AG09319 (cell line): ENCODE data around the gene ZNF804B.

ENCODE experiments used
- DNase-seq: peaks from one replicate; pipeline ENCODE4 v3.0.0-alpha.2; 2010; ENCODE audit warnings: low read depth; ENCODE audit errors: extremely low read depth
- TF ChIP-seq, protein P1 (sequence below): IDR thresholded peaks from 2 replicates; pipeline ENCODE4 v1.5.1; 2011; ENCODE audit warnings: low read depth, mild to moderate bottlenecking, inconsistent platforms, low read length, moderate library complexity

ZNF804B gene

DNA sequence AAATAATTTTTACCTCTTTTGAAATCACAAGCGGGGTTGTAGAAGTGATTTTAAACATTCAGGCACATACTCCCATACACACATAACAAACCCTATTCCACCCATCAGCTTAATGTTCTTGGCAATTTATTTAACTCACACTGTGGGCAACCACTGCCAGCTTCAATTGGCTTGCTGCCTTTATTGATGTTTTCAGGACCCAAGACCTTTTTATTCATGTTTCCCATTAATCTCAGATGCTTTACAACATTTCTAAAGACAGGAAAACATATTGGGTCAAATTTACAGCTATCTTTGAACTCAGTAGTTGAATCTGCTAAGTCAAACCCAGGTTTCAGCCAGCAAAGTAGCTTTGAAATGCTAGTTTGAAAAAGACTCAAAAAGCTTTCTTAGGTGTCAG is 109.0 kb downstream of the ZNF804B start:
- TF ChIP-seq, protein P1, sequence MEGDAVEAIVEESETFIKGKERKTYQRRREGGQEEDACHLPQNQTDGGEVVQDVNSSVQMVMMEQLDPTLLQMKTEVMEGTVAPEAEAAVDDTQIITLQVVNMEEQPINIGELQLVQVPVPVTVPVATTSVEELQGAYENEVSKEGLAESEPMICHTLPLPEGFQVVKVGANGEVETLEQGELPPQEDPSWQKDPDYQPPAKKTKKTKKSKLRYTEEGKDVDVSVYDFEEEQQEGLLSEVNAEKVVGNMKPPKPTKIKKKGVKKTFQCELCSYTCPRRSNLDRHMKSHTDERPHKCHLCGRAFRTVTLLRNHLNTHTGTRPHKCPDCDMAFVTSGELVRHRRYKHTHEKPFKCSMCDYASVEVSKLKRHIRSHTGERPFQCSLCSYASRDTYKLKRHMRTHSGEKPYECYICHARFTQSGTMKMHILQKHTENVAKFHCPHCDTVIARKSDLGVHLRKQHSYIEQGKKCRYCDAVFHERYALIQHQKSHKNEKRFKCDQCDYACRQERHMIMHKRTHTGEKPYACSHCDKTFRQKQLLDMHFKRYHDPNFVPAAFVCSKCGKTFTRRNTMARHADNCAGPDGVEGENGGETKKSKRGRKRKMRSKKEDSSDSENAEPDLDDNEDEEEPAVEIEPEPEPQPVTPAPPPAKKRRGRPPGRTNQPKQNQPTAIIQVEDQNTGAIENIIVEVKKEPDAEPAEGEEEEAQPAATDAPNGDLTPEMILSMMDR, result no peak
- DNase-seq, result no peak

DNA sequence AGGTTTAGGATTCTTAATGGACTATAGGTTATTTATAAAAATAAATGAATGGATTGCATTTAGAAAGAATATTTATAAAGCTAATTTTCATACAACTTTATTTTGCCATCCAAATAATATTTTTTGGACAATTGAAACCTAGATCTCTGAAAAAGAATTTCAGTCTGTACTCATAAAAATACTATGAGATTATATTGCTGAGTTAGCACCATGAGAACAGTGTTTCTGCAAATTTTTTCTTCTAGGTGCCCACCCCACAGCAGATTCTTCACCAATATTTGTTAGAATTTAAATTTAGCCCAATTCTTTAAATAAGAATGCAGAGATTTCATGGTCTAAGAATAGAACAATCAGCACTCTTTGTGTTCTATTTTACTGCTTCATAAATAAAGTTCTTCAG is 121.6 kb downstream of the ZNF804B start:
- DNase-seq, result no peak
- TF ChIP-seq, protein P1, result no peak

DNA sequence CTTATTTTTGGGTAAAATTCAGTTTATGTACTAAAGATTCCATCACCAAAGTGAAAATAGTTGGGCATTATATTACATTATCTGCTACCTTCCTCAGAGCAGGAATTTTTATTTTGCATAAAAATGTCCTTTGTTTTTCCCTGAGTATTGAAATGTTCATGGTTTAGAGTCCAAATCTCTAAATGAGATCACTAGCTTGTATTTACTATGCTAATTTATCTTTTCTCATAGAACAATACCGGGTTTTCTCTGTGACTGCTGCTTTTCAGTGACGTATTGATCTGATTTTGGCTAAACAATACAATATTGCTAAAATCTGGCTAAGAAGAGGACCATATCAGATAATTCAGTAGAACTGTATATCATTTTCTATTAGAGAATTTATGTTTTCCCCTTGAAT is 125.6 kb downstream of the ZNF804B start:
- TF ChIP-seq, protein P1, result no peak
- DNase-seq, result no peak

DNA sequence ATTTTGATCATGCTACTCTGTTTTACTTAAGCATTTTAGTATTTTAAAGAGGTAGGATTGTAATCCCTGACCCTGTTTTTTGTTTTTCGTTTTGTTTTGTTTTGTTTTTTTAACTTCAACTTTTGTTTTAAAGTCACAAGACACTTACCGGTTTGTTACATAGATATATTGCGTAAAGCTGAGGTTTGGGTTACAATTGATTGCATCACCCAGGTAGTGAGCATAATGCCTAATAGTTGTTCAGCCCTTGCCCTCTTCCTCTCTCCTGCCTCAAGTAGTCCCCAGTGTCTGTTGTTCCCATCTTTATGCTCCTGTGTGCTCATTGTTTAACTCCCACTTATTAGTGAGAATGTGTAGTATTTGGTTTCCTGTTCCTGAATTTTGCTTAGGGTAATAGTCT is 129.2 kb downstream of the ZNF804B start:
- no peak for DNase-seq
- TF ChIP-seq, protein P1, result no peak

DNA sequence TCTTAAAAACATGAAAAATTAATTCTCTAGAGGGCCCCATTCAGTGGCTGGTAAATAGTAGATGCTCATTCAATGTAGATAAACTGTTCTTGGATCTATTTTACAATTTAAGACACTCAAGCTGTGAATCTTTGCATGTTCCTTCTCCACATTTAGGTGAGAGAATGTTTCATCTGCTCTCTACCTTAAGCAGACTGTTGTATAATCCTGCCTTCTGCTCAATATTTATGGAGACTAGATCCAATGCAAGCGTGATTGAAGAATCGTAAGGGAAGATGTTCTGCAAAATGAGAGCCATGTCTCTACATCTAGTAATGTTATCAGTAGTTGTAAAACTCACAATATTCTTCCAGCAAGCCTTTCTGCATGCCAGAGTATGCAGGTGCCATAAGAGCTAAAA is 151.0 kb downstream of the ZNF804B start:
- TF ChIP-seq, protein P1, result no peak
- no peak for DNase-seq

DNA sequence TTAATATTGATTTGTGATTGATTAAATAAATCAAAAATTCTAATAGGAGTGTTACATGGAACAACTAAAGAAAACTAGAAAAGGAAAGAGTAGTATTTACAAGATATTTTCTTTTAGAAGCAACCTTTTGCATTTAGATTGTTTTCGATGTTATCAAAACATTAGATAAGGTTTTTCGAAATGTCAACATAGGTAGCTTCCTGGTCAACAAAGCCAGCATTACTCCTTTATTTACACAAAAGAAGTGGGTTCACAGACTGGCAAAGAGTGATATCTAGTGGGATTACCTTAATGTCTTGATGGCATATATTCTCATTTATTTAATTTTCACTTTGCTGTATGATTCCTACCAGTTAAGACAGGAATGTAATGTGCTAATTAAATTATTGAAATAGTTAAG is 153.4 kb downstream of the ZNF804B start:
- DNase-seq, result no peak
- TF ChIP-seq, protein P1, result no peak

DNA sequence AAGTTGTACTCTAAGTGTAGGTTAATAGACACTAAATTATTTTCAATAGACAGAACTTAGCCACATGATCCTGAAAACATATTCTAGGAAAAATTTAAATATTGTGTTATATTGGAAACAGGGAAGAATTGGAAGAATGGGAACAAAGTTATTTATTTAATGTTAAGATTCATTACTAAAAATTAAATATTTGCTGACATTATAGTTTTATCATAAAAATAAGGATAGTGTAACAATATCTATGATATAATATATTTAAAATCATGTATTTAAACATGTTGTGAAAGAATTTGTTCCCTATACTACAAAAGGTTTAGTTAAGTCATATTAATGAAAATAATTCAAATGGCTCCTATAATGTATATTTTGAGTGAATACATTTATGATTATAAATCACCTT is 156.1 kb downstream of the ZNF804B start:
- no peak for DNase-seq
- TF ChIP-seq, protein P1, result no peak
